ENCODE results near the gene SOBP. TPM values are rescaled to one million over a fixed set of nuclear protein-coding genes. Genes with fewer than 3 reads are reported as not detected.

The SOBP gene
- total RNA-seq, 1 experiment from 2014 or later: 10.1 TPM

DNA sequence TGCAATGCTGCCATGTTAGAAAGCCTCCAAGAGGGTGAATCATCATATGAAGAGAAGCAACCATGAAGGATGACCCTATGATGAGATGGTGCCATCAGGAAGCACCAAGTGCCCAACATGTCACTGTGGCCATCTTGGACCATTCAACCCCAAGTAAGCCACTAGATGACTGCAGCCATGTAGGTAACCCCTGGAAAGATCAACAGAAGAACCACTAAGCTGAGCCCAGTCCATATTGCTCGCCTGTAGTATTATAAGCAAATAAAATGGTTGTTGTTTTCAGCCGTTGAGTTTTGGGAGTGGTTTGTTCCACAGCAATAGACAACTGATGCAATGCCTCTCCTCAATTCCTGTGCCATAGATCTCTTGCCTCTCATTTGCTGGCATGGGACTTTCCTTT lies 193.3 kb downstream of the SOBP start (continued):
- TF ChIP-seq, protein P1, sequence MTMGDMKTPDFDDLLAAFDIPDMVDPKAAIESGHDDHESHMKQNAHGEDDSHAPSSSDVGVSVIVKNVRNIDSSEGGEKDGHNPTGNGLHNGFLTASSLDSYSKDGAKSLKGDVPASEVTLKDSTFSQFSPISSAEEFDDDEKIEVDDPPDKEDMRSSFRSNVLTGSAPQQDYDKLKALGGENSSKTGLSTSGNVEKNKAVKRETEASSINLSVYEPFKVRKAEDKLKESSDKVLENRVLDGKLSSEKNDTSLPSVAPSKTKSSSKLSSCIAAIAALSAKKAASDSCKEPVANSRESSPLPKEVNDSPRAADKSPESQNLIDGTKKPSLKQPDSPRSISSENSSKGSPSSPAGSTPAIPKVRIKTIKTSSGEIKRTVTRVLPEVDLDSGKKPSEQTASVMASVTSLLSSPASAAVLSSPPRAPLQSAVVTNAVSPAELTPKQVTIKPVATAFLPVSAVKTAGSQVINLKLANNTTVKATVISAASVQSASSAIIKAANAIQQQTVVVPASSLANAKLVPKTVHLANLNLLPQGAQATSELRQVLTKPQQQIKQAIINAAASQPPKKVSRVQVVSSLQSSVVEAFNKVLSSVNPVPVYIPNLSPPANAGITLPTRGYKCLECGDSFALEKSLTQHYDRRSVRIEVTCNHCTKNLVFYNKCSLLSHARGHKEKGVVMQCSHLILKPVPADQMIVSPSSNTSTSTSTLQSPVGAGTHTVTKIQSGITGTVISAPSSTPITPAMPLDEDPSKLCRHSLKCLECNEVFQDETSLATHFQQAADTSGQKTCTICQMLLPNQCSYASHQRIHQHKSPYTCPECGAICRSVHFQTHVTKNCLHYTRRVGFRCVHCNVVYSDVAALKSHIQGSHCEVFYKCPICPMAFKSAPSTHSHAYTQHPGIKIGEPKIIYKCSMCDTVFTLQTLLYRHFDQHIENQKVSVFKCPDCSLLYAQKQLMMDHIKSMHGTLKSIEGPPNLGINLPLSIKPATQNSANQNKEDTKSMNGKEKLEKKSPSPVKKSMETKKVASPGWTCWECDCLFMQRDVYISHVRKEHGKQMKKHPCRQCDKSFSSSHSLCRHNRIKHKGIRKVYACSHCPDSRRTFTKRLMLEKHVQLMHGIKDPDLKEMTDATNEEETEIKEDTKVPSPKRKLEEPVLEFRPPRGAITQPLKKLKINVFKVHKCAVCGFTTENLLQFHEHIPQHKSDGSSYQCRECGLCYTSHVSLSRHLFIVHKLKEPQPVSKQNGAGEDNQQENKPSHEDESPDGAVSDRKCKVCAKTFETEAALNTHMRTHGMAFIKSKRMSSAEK (CRISPR knock-in tag; IDR thresholded peaks at IDR 0.05; ENCODE audit: borderline replicate concordance): no peak
- TF ChIP-seq ETV6 (CRISPR knock-in tag; IDR thresholded peaks at IDR 0.05) (no peak), ZNF138 (CRISPR knock-in tag; conservative IDR thresholded peaks at IDR 0.05) (no peak), ZNF121 (CRISPR knock-in tag; IDR thresholded peaks at IDR 0.05) (no peak)
- TF ChIP-seq, protein P2, sequence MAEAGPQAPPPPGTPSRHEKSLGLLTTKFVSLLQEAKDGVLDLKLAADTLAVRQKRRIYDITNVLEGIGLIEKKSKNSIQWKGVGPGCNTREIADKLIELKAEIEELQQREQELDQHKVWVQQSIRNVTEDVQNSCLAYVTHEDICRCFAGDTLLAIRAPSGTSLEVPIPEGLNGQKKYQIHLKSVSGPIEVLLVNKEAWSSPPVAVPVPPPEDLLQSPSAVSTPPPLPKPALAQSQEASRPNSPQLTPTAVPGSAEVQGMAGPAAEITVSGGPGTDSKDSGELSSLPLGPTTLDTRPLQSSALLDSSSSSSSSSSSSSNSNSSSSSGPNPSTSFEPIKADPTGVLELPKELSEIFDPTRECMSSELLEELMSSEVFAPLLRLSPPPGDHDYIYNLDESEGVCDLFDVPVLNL (CRISPR knock-in tag; IDR thresholded peaks at IDR 0.05; ENCODE audit: borderline replicate concordance, low read depth): no peak
- TF ChIP-seq, protein P3, sequence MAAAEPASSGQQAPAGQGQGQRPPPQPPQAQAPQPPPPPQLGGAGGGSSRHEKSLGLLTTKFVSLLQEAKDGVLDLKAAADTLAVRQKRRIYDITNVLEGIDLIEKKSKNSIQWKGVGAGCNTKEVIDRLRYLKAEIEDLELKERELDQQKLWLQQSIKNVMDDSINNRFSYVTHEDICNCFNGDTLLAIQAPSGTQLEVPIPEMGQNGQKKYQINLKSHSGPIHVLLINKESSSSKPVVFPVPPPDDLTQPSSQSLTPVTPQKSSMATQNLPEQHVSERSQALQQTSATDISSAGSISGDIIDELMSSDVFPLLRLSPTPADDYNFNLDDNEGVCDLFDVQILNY (CRISPR knock-in tag; IDR thresholded peaks at IDR 0.05): no peak
- TF ChIP-seq, protein P4, sequence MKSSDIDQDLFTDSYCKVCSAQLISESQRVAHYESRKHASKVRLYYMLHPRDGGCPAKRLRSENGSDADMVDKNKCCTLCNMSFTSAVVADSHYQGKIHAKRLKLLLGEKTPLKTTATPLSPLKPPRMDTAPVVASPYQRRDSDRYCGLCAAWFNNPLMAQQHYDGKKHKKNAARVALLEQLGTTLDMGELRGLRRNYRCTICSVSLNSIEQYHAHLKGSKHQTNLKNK (CRISPR knock-in tag; IDR thresholded peaks at IDR 0.05): no peak
- TF ChIP-seq, protein P5, sequence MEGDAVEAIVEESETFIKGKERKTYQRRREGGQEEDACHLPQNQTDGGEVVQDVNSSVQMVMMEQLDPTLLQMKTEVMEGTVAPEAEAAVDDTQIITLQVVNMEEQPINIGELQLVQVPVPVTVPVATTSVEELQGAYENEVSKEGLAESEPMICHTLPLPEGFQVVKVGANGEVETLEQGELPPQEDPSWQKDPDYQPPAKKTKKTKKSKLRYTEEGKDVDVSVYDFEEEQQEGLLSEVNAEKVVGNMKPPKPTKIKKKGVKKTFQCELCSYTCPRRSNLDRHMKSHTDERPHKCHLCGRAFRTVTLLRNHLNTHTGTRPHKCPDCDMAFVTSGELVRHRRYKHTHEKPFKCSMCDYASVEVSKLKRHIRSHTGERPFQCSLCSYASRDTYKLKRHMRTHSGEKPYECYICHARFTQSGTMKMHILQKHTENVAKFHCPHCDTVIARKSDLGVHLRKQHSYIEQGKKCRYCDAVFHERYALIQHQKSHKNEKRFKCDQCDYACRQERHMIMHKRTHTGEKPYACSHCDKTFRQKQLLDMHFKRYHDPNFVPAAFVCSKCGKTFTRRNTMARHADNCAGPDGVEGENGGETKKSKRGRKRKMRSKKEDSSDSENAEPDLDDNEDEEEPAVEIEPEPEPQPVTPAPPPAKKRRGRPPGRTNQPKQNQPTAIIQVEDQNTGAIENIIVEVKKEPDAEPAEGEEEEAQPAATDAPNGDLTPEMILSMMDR (IDR thresholded peaks at IDR 0.05): no peak

DNA sequence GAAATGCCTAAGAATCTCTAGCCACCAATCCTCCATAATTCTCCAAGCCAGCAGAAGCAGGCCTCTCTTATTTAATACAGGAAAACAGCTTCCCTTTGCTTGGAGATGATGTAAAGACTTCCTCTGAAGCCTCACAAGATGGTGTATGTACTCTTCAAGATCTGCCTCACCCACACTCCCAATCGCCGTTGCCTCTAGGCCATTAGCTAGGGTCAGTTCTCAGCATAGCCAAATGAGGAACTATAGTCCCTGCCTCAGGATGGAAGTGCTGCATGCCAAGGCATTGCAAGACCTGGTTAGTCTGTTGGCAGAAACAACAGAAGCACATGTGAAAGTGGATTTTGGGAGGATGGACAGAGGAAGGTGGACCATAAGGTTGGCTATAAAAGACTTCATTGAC lies 195.1 kb downstream of the SOBP start:
- H3K27ac Mint-ChIP-seq: no peak overlapping the region
- no peak overlapping the region for H3K4me3 Mint-ChIP-seq
- peaks cover 9% of the 10 kb centered on the region for H3K36me3 Mint-ChIP-seq
- no peaks in the 10 kb centered on the region; the same call in 1 of the 2 replicates for H3K27me3 Mint-ChIP-seq (ENCODE audit: low read depth)
- H3K9me3 Mint-ChIP-seq: peaks cover 34% of the 10 kb centered on the region
- CTCF ChIA-PET: no interaction called here
- no peak for ATAC-seq
- POLR2A ChIA-PET: no interaction called here
- DNase-seq (ENCODE audit: low spot score): no peak
- H3K4me1 Mint-ChIP-seq: peaks cover 9% of the 10 kb centered on the region; the same call in 1 of the 2 replicates
- TF ChIP-seq, protein P6, sequence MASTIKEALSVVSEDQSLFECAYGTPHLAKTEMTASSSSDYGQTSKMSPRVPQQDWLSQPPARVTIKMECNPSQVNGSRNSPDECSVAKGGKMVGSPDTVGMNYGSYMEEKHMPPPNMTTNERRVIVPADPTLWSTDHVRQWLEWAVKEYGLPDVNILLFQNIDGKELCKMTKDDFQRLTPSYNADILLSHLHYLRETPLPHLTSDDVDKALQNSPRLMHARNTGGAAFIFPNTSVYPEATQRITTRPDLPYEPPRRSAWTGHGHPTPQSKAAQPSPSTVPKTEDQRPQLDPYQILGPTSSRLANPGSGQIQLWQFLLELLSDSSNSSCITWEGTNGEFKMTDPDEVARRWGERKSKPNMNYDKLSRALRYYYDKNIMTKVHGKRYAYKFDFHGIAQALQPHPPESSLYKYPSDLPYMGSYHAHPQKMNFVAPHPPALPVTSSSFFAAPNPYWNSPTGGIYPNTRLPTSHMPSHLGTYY (CRISPR knock-in tag; IDR thresholded peaks at IDR 0.05): no peak
- TF ChIP-seq, protein P7, sequence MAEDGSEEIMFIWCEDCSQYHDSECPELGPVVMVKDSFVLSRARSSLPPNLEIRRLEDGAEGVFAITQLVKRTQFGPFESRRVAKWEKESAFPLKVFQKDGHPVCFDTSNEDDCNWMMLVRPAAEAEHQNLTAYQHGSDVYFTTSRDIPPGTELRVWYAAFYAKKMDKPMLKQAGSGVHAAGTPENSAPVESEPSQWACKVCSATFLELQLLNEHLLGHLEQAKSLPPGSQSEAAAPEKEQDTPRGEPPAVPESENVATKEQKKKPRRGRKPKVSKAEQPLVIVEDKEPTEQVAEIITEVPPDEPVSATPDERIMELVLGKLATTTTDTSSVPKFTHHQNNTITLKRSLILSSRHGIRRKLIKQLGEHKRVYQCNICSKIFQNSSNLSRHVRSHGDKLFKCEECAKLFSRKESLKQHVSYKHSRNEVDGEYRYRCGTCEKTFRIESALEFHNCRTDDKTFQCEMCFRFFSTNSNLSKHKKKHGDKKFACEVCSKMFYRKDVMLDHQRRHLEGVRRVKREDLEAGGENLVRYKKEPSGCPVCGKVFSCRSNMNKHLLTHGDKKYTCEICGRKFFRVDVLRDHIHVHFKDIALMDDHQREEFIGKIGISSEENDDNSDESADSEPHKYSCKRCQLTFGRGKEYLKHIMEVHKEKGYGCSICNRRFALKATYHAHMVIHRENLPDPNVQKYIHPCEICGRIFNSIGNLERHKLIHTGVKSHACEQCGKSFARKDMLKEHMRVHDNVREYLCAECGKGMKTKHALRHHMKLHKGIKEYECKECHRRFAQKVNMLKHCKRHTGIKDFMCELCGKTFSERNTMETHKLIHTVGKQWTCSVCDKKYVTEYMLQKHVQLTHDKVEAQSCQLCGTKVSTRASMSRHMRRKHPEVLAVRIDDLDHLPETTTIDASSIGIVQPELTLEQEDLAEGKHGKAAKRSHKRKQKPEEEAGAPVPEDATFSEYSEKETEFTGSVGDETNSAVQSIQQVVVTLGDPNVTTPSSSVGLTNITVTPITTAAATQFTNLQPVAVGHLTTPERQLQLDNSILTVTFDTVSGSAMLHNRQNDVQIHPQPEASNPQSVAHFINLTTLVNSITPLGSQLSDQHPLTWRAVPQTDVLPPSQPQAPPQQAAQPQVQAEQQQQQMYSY (CRISPR knock-in tag; IDR thresholded peaks at IDR 0.05): no peak
- TF ChIP-seq NFE2L1 (CRISPR knock-in tag; IDR thresholded peaks at IDR 0.05) (no peak), NFYB (CRISPR knock-in tag; conservative IDR thresholded peaks at IDR 0.05; ENCODE audit: low read depth) (no peak), ZNF263 (CRISPR knock-in tag; IDR thresholded peaks at IDR 0.05; ENCODE audit: low read depth) (no peak), ZNF396 (CRISPR knock-in tag; IDR thresholded peaks at IDR 0.05; ENCODE audit: borderline replicate concordance) (no peak), ETV6 (CRISPR knock-in tag; IDR thresholded peaks at IDR 0.05) (no peak), TCF7 (CRISPR knock-in tag; IDR thresholded peaks at IDR 0.05; ENCODE audit: low read depth) (no peak), ESRRA (CRISPR knock-in tag; IDR thresholded peaks at IDR 0.05; ENCODE audit: borderline replicate concordance) (no peak)
- TF ChIP-seq, protein P8, sequence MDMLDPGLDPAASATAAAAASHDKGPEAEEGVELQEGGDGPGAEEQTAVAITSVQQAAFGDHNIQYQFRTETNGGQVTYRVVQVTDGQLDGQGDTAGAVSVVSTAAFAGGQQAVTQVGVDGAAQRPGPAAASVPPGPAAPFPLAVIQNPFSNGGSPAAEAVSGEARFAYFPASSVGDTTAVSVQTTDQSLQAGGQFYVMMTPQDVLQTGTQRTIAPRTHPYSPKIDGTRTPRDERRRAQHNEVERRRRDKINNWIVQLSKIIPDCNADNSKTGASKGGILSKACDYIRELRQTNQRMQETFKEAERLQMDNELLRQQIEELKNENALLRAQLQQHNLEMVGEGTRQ (CRISPR knock-in tag; IDR thresholded peaks at IDR 0.05): no peak
- TF ChIP-seq, protein P9, sequence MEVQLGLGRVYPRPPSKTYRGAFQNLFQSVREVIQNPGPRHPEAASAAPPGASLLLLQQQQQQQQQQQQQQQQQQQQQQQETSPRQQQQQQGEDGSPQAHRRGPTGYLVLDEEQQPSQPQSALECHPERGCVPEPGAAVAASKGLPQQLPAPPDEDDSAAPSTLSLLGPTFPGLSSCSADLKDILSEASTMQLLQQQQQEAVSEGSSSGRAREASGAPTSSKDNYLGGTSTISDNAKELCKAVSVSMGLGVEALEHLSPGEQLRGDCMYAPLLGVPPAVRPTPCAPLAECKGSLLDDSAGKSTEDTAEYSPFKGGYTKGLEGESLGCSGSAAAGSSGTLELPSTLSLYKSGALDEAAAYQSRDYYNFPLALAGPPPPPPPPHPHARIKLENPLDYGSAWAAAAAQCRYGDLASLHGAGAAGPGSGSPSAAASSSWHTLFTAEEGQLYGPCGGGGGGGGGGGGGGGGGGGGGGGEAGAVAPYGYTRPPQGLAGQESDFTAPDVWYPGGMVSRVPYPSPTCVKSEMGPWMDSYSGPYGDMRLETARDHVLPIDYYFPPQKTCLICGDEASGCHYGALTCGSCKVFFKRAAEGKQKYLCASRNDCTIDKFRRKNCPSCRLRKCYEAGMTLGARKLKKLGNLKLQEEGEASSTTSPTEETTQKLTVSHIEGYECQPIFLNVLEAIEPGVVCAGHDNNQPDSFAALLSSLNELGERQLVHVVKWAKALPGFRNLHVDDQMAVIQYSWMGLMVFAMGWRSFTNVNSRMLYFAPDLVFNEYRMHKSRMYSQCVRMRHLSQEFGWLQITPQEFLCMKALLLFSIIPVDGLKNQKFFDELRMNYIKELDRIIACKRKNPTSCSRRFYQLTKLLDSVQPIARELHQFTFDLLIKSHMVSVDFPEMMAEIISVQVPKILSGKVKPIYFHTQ (CRISPR knock-in tag; IDR thresholded peaks at IDR 0.05): no peak

All from WTC11 (cell line).